Fibroblast of lung (primary cell): ENCODE measurements around the gene RARRES2. TPM values are rescaled to one million over a fixed set of nuclear protein-coding genes. Genes with fewer than 3 reads are reported as not detected.

Source experiments
- DNase-seq, 2 donors: peaks; one replicate each; pipeline versions ENCODE4 v3.0.0 to v3.0.0-alpha.2; 2010; ENCODE audit warnings: low read depth in 2 of 2
- H2AFZ ChIP-seq: 2 replicates; pipeline ENCODE4 v1.5.1; 2012; ENCODE audit warnings: low read length, control low read depth, inconsistent platforms
- H3K27ac ChIP-seq: 2 replicates; pipeline ENCODE4 v1.5.1; 2011; ENCODE audit warnings: low read length, control low read depth; ENCODE audit not compliant: insufficient read depth
- H3K27me3 ChIP-seq: 2 replicates; pipeline ENCODE4 v1.5.1; 2011; ENCODE audit warnings: mild to moderate bottlenecking, low read length; ENCODE audit not compliant: control insufficient read depth, insufficient read depth
- H3K36me3 ChIP-seq: 2 replicates; pipeline ENCODE4 v1.5.1; 2011; ENCODE audit warnings: low read length; ENCODE audit not compliant: control insufficient read depth, insufficient read depth
- H3K4me1 ChIP-seq: 2 replicates; pipeline ENCODE4 v1.5.1; 2011; ENCODE audit warnings: low read length; ENCODE audit not compliant: control insufficient read depth, insufficient read depth; ENCODE audit errors: extremely low read depth
- H3K4me2 ChIP-seq: 2 replicates; pipeline ENCODE4 v1.5.1; 2011; ENCODE audit warnings: low read length, control low read depth; ENCODE audit not compliant: insufficient read depth; ENCODE audit errors: extremely low read depth
- H3K4me3 ChIP-seq, 4 experiments: fragments of 200-600 bp in 1 of 4; sonication (generic) in 1 of 4; replicated peaks in 1 of 4; 2 replicates each; pipeline ENCODE4 v1.5.1; 2011 to 2016; ENCODE audit warnings: low read length in 4 of 4, low read depth in 3 of 4, mild to moderate bottlenecking in 3 of 4, control low read depth in 2 of 4, inconsistent platforms in 1 of 4, mixed read lengths in 1 of 4; ENCODE audit not compliant: insufficient read depth in 1 of 4; ENCODE audit errors: control extremely low read depth in 1 of 4
- H3K79me2 ChIP-seq: 2 replicates; pipeline ENCODE4 v1.5.1; 2012; ENCODE audit warnings: mild to moderate bottlenecking, low read length, inconsistent platforms; ENCODE audit not compliant: control insufficient read depth, insufficient read depth
- H3K9ac ChIP-seq: 2 replicates; pipeline ENCODE4 v1.5.1; 2011; ENCODE audit warnings: mild to moderate bottlenecking, low read length, control low read depth; ENCODE audit not compliant: insufficient read depth
- H3K9me3 ChIP-seq: 2 replicates; pipeline ENCODE4 v1.5.1; 2012; ENCODE audit warnings: low read depth, low read length; ENCODE audit not compliant: control insufficient read depth, insufficient read depth
- H4K20me1 ChIP-seq: 2 replicates; pipeline ENCODE4 v1.5.1; 2011; ENCODE audit warnings: low read length; ENCODE audit not compliant: control insufficient read depth, insufficient read depth; ENCODE audit errors: extremely low read depth
- CTCF ChIP-seq, 2 donors: IDR thresholded peaks in 1 of 2; conservative IDR thresholded peaks in 1 of 2; 1 replicate in 1 of 2; 2 replicates in 1 of 2; pipeline ENCODE4 v1.5.1; 2011 to 2012; ENCODE audit warnings: low read length in 2 of 2, control low read depth in 1 of 2, inconsistent platforms in 1 of 2, low read depth in 1 of 2, mild to moderate bottlenecking in 1 of 2
- EZH2 ChIP-seq: IDR thresholded peaks from 2 replicates; pipeline ENCODE4 v1.5.1; 2012; ENCODE audit warnings: low read length, control low read depth, mild to moderate bottlenecking; ENCODE audit errors: missing control alignments
- polyA plus RNA-seq, 2 donors: library from polyadenylated mRNA; depleted of rRNA in 1 of 2; stranded (reverse) in 1 of 2; unstranded in 1 of 2; fragments of >200 nt; gene quantifications; 2 replicates each; pipeline ENCODE4 v1.2.1, GENCODE V29; 2011 to 2012; ENCODE audit warnings: missing spikeins in 1 of 2
- total RNA-seq: library from RNA; depleted of rRNA; stranded (reverse); fragments of >200 nt; gene quantifications from 2 replicates; pipeline ENCODE4 v1.2.1, GENCODE V29; 2014

RARRES2 gene
- total and polyA plus RNA-seq, 2 donors (not counting 1 experiment from before 2014, with no cell fraction given), result 65.6 to 67.0 TPM

- Histone ChIP-seq H3K79me2 (peaks cover 5% of the 10 kb centered on the region), H2AFZ (no peak overlapping the region), H3K9ac (no peak overlapping the region), H3K27ac (no peak overlapping the region), H3K4me2 (no peak overlapping the region), H3K4me1 (peaks cover 7% of the 10 kb centered on the region), H3K27me3 (no peaks in the 10 kb centered on the region), H3K36me3 (no peaks in the 10 kb centered on the region), H3K9me3 (no peaks in the 10 kb centered on the region), H3K4me3 (no peak overlapping the region), H4K20me1 (no peaks in the 10 kb centered on the region)
- no peak for DNase-seq
- TF ChIP-seq EZH2, result no peak
Observed at GRCh38 chr7:150382844-150383225, 41.4 kb upstream of the RARRES2 start.

DNA sequence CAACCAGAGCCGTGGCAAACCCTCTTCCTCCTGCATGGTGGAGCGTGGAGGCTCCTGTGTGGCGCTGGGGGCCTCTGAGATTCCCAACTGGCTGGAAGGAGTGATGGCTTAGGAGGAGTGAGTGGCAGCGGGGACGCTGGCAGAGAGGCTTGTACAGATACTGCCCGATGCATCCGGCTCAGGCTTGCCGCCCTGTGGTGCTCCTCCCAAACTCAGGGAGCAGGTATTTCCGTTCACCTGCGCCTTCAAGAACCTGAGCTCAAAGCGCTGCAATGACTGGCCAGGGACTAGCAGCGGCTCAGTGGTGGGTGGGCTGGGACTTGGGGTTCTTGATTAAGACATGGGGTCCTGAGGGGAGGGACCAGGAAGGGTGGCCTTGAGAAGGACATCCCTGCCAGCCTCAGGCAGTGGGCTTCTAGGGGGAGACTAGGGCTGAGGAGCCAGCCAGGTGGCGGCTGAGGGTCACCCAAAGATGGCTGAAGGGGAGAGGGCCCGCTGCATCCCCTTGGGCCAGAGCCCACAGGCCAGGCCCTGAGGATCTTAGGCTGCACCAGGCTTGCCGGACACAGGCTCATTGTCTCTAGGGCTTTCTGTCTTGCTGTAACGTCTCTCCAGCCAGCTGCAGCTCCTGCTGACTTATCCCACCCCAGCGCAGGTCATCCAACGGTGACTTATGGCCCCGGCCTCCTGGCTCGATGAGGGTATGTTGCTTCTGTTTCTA, 40.9 kb upstream of the RARRES2 start:
- no peaks in the 10 kb centered on the region for H3K9me3 ChIP-seq
- no peaks in the 10 kb centered on the region for H3K36me3 ChIP-seq
- DNase-seq, result no peak
- H3K27ac ChIP-seq, result no peak overlapping the region
- H3K9ac ChIP-seq, result no peak overlapping the region
- TF ChIP-seq EZH2 (no peak), CTCF (conservative IDR thresholded peaks at IDR 0.05 in 1 of 2, IDR thresholded peaks at IDR 0.05 in 1 of 2; ENCODE audit: low read depth in 1 of 2, low read length in 2 of 2) (no peak)
- no peak overlapping the region for H3K4me2 ChIP-seq
- peaks cover 7% of the 10 kb centered on the region for H3K4me1 ChIP-seq
- H3K79me2 ChIP-seq, result peaks cover 5% of the 10 kb centered on the region
- no peak overlapping the region for H3K4me3 ChIP-seq
- no peaks in the 10 kb centered on the region for H3K27me3 ChIP-seq
- H4K20me1 ChIP-seq, result no peaks in the 10 kb centered on the region
- H2AFZ ChIP-seq, result no peak overlapping the region

DNA sequence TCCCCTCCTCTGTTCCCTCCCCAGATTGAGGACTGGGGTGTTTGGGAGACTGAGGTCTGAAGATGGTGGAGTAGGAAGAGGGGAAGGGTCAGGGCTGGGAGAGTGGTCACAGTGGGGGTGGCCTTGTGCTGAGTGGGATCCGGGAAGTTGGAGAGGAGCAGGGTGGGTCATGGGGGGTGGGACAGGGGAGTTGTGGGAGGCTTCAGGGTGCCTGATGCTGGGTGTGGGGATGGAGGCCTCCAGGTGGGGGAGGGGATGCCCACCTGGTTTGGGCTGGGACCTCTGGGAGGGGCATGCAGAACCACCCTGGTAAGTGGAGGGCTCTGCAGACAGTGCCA, 40.3 kb upstream of the RARRES2 start:
- TF ChIP-seq EZH2 (no peak), CTCF (conservative IDR thresholded peaks at IDR 0.05 in 1 of 2, IDR thresholded peaks at IDR 0.05 in 1 of 2; ENCODE audit: low read depth in 1 of 2, low read length in 2 of 2) (no peak)
- Histone ChIP-seq H4K20me1 (no peaks in the 10 kb centered on the region), H3K27ac (no peak overlapping the region), H3K9ac (no peak overlapping the region), H3K4me1 (peaks cover 7% of the 10 kb centered on the region), H2AFZ (no peak overlapping the region), H3K4me3 (no peak overlapping the region), H3K27me3 (no peaks in the 10 kb centered on the region), H3K36me3 (no peaks in the 10 kb centered on the region), H3K79me2 (peaks cover 5% of the 10 kb centered on the region), H3K4me2 (no peak overlapping the region), H3K9me3 (no peaks in the 10 kb centered on the region)
- no peak for DNase-seq
